Thyroid gland (tissue), 4 donors: Measurements from ENCODE around the gene NELFA.

ENCODE experiments used
- CTCF ChIP-seq, 6 experiments: fragments of 200-600 bp in 3 of 6; fragments of 450-650 bp in 3 of 6; sonication (generic) in 3 of 6; IDR thresholded peaks; one replicate each; pipeline ENCODE4 v1.5.1; 2016 to 2019; ENCODE audit warnings: antibody characterized with exemption in 6 of 6, mild to moderate bottlenecking in 2 of 6, inconsistent platforms in 1 of 6, moderate library complexity in 1 of 6
- POLR2A ChIP-seq, 2 donors: fragments of 450-650 bp; IDR thresholded peaks; one replicate each; pipeline ENCODE4 v1.6.1; 2017; ENCODE audit warnings: antibody characterized with exemption in 2 of 2, mild to moderate bottlenecking in 2 of 2, moderate library complexity in 1 of 2

DNA sequence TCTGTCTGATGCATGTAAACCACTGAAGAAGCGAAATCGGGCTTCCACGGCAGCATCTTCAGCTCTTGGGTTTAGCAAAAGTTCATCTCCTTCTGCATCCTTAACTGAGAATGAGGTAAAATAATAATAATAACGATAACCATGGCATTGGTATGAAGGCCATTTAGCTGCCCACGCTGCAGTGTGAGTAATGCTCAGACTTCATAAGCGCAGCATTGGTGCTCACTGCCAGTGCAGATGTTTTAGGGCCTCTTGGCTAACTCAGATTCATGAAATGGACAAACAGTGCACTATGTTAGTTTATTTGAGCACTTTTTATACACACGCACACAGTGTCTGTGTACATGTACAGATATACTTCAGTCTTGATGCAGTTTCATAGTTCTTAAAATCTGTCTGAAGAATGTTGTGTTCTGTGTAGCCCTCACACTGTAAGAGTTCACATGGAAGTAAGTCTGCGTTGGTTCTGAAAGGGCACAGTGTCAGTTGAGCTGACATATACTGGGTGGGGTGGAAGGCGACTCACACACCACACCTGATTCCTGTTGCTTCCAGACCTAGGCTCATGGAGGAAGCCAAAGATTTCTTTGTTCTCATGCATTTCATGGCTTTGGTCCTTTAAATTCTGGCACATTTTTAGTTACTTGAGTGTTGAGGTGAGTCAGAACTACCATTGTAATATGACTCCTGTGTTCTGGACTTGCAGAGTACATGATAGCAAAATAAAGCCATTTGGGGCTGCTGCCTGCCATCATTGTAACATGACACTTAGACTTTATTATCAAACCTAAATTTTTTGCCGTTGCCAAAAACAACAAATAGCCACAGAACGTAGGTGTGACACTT is 68.9 kb downstream of the NELFA start:
- TF ChIP-seq CTCF (IDR thresholded peaks at IDR 0.05) (no peak), POLR2A (IDR thresholded peaks at IDR 0.05) (no peak)
